HCT116 (cell line): ENCODE data around the gene GRIK4. TPM values are rescaled to one million over a fixed set of nuclear protein-coding genes. Genes with fewer than 3 reads are reported as not detected.

Experiments
- ATAC-seq: fragments of 200-7000 bp; cut with Tn5 transposase; 2 replicates; pipeline ENCODE4 v1.9.1; 2020; ENCODE audit warnings: mild to moderate bottlenecking, moderate library complexity
- BruUV-seq: library from RNA; stranded (reverse); fragments of 400-500 nt; replicated peaks from 2 replicates; lab custom pipeline; 2021; lab: Mats Ljungman, UMichigan
- CTCF ChIA-PET: fragments of 300-600 bp; sonication (Branson Sonifier 250); formaldehyde crosslinking; loops from one replicate; lab custom pipeline; 2021; ENCODE audit warnings: antibody characterized with exemption; lab: Charles Lee
- POLR2A ChIA-PET: fragments of 300-600, 350-600 bp; sonication (Branson Sonifier 250); formaldehyde crosslinking; loops from one replicate; lab custom pipeline; 2021; ENCODE audit warnings: antibody characterized with exemption; lab: Charles Lee
- RAD21 ChIA-PET, 2 experiments: fragments of 300-600 bp; sonication (Branson Sonifier 250); formaldehyde crosslinking; loops; one replicate each; lab custom pipeline; 2023; ENCODE audit warnings: low total read pairs in 2 of 2; ENCODE audit not compliant: uncharacterized antibody in 2 of 2, unreplicated experiment in 2 of 2, low non-redundant PET in 1 of 2; lab: Charles Lee
- DNase-seq: peaks from one replicate; pipeline ENCODE4 v3.0.0-alpha.2; 2010; ENCODE audit warnings: low read depth, low spot score
- H2AFZ ChIP-seq: fragments of 200-600 bp; shearing (Covaris generic), sonication (generic); 2 replicates; pipeline ENCODE4 v1.6.1; 2017; ENCODE audit warnings: low read depth, mixed run types, mixed read lengths, antibody characterized with exemption, low read length; ENCODE audit not compliant: poor library complexity, severe bottlenecking
- H3K27ac ChIP-seq: 2 replicates; pipeline ENCODE4 v1.5.1; 2012; ENCODE audit warnings: low read depth, low read length
- H3K27me3 ChIP-seq: fragments of 200-600 bp; sonication (generic); 2 replicates; pipeline ENCODE4 v1.6.1; 2016; ENCODE audit warnings: mixed run types, low read length, mixed read lengths; ENCODE audit not compliant: insufficient read depth
- H3K36me3 ChIP-seq, 2 experiments: fragments of 200-500 bp in 1 of 2; fragments of 200-600 bp in 1 of 2; sonication (Bioruptor generic) in 1 of 2; sonication (generic) in 1 of 2; 2 replicates each; pipeline versions ENCODE4 v1.5.1 to v1.6.1; 2014 to 2016; ENCODE audit warnings: low read length in 2 of 2, inconsistent platforms in 1 of 2, mixed read lengths in 1 of 2, mixed run types in 1 of 2; ENCODE audit not compliant: insufficient read depth in 2 of 2, control insufficient read depth in 1 of 2
- H3K4me1 ChIP-seq, 2 experiments: fragments of 200-600 bp in 1 of 2; sonication (generic) in 1 of 2; 2 replicates each; pipeline versions ENCODE4 v1.5.1 to v1.6.1; 2012 to 2017; ENCODE audit warnings: low read length in 2 of 2, inconsistent platforms in 1 of 2, mild to moderate bottlenecking in 1 of 2, mixed read lengths in 1 of 2, mixed run types in 1 of 2, moderate library complexity in 1 of 2; ENCODE audit not compliant: insufficient read depth in 2 of 2, control insufficient read depth in 1 of 2
- H3K4me2 ChIP-seq: fragments of 200-600 bp; sonication (generic); 2 replicates; pipeline ENCODE4 v1.6.1; 2017; ENCODE audit warnings: mixed run types, low read length, mixed read lengths
- H3K4me3 ChIP-seq, 2 experiments: fragments of 200-600 bp in 1 of 2; sonication (generic) in 1 of 2; replicated peaks in 1 of 2; 2 replicates each; pipeline ENCODE4 v1.5.1; 2011 to 2016; ENCODE audit warnings: low read length in 2 of 2, control low read depth in 1 of 2, low read depth in 1 of 2, mild to moderate bottlenecking in 1 of 2, mixed read lengths in 1 of 2, mixed run types in 1 of 2
- H3K79me2 ChIP-seq: fragments of 200-600 bp; sonication (generic); 2 replicates; pipeline ENCODE4 v1.6.1; 2017; ENCODE audit warnings: mild to moderate bottlenecking, mixed run types, low read length, moderate library complexity, mixed read lengths; ENCODE audit not compliant: insufficient read depth
- H3K9ac ChIP-seq: fragments of 200-600 bp; sonication (generic); 2 replicates; pipeline ENCODE4 v1.6.1; 2016; ENCODE audit warnings: low read length, mixed read lengths
- H3K9me2 ChIP-seq: fragments of 200-600 bp; sonication (generic), shearing (Covaris generic); 2 replicates; pipeline ENCODE4 v1.6.1; 2017; ENCODE audit warnings: mixed run types, mild to moderate bottlenecking, moderate library complexity; ENCODE audit not compliant: insufficient read depth
- H3K9me3 ChIP-seq, 2 experiments: fragments of 200-500 bp in 1 of 2; fragments of 200-600 bp in 1 of 2; sonication (Bioruptor generic) in 1 of 2; sonication (generic) in 1 of 2; 2 replicates each; pipeline ENCODE4 v1.6.1; 2014 to 2017; ENCODE audit warnings: low read length in 2 of 2, mixed read lengths in 2 of 2, inconsistent platforms in 1 of 2, low read depth in 1 of 2, mild to moderate bottlenecking in 1 of 2, mixed run types in 1 of 2, moderate library complexity in 1 of 2; ENCODE audit not compliant: control insufficient read depth in 1 of 2, insufficient read depth in 1 of 2
- H4K20me1 ChIP-seq: fragments of 200-600 bp; sonication (generic), shearing (Covaris generic); 2 replicates; pipeline ENCODE4 v1.6.1; 2017; ENCODE audit warnings: mixed run types, mild to moderate bottlenecking, moderate library complexity; ENCODE audit not compliant: insufficient read depth
- ATF3 ChIP-seq: IDR thresholded peaks from 2 replicates; pipeline ENCODE4 v1.6.1; 2012
- CBX3 ChIP-seq: IDR thresholded peaks from 2 replicates; pipeline ENCODE4 v1.6.1; 2012; ENCODE audit warnings: low read depth
- CEBPB ChIP-seq: IDR thresholded peaks from 2 replicates; pipeline ENCODE4 v1.6.1; 2012; ENCODE audit warnings: low read depth
- CTCF ChIP-seq, 3 experiments: fragments of 200-600 bp in 1 of 3; sonication (generic) in 1 of 3; IDR thresholded peaks in 2 of 3; conservative IDR thresholded peaks in 1 of 3; 2 replicates each; pipeline ENCODE4 v1.5.1; 2012 to 2017; ENCODE audit warnings: low read depth in 2 of 3, low read length in 2 of 3, antibody characterized with exemption in 1 of 3, borderline replicate concordance in 1 of 3, control low read depth in 1 of 3, mild to moderate bottlenecking in 1 of 3, mixed read lengths in 1 of 3, mixed run types in 1 of 3, moderate library complexity in 1 of 3; ENCODE audit not compliant: insufficient read depth in 1 of 3
- POLR2AphosphoS5 ChIP-seq: IDR thresholded peaks from 2 replicates; pipeline ENCODE4 v1.6.1; 2011; ENCODE audit warnings: mild to moderate bottlenecking, low read depth, low read length, moderate library complexity
- RAD21 ChIP-seq: IDR thresholded peaks from 2 replicates; pipeline ENCODE4 v1.6.1; 2012; ENCODE audit warnings: low read depth, mild to moderate bottlenecking
- SRF ChIP-seq: IDR thresholded peaks from 2 replicates; pipeline ENCODE4 v1.6.1; 2012; ENCODE audit warnings: low read depth
- TCF7L2 ChIP-seq: IDR thresholded peaks from 2 replicates; pipeline ENCODE4 v1.7.0; 2011; ENCODE audit warnings: borderline replicate concordance, inconsistent platforms; ENCODE audit not compliant: insufficient read depth, insufficient read length; ENCODE audit errors: extremely low read depth
- YY1 ChIP-seq: IDR thresholded peaks from 2 replicates; pipeline ENCODE4 v1.6.1; 2011; ENCODE audit warnings: low read length, low read depth, moderate library complexity, mild to moderate bottlenecking; ENCODE audit not compliant: insufficient replicate concordance; ENCODE audit errors: extremely low read depth
- ZNF274 ChIP-seq: fragments of 200-500 bp; sonication (Bioruptor generic); IDR thresholded peaks from 2 replicates; pipeline ENCODE4 v1.6.1; 2014; ENCODE audit warnings: mild to moderate bottlenecking, low read depth, low read length, inconsistent platforms
- intact Hi-C: fragments of 100-400 bp; cut with micrococcal nuclease; formaldehyde crosslinking; loops from 2 replicates; pipeline ENCODE4 v1.10.0; 2022
- total RNA-seq: library from RNA; stranded (reverse); gene quantifications from one replicate; pipeline ENCODE4 v1.2.1, GENCODE V29; 2021; ENCODE audit not compliant: unreplicated experiment

The GRIK4 gene
- total RNA-seq, 1 experiment from 2014 or later = 0.52 TPM

- no peak for TF ChIP-seq RAD21
- TF ChIP-seq POLR2AphosphoS5 = no peak
- no peak for TF ChIP-seq YY1
- no peak for TF ChIP-seq CEBPB
Observed at GRCh38 chr11:121035169-121035755, 523.7 kb downstream of the GRIK4 start (continued).

- H3K79me2 ChIP-seq = no peaks in the 10 kb centered on the region
- no TSS peak for BruUV-seq
- no peak overlapping the region for H3K9ac ChIP-seq
- no peak overlapping the region for H3K4me3 ChIP-seq
- POLR2A ChIA-PET = no interaction called here
- H3K9me3 ChIP-seq = no peaks in the 10 kb centered on the region
- no peaks in the 10 kb centered on the region for H4K20me1 ChIP-seq
- H3K27ac ChIP-seq = no peak overlapping the region
- intact Hi-C loops = no loop called here
- H3K27me3 ChIP-seq = no peaks in the 10 kb centered on the region
- DNase-seq (no peak), ATAC-seq (no peak)
- H2AFZ ChIP-seq = no peak overlapping the region
- CTCF ChIA-PET = no interaction called here
- TF ChIP-seq ZNF274 (no peak), CBX3 (no peak), TCF7L2 (no peak), CTCF (IDR thresholded peaks at IDR 0.05 in 2 of 3, conservative IDR thresholded peaks at IDR 0.05 in 1 of 3; ENCODE audit: borderline replicate concordance in 1 of 3, insufficient read depth in 1 of 3, low read depth in 2 of 3, low read length in 2 of 3) (no peak), SRF (no peak), ATF3 (no peak)
- no peaks in the 10 kb centered on the region for H3K9me2 ChIP-seq
- RAD21 ChIA-PET = no interaction called here
- no peak overlapping the region for H3K4me2 ChIP-seq
- H3K4me1 ChIP-seq = peaks cover 0 to 10% of the 10 kb centered on the region in 2 experiments; a peak in 3 of 4 replicates
- no peaks in the 10 kb centered on the region for H3K36me3 ChIP-seq
Observed at GRCh38 chr11:121035780-121036179, 524.2 kb downstream of the GRIK4 start.
